K562 (cell line): ENCODE data around the gene SNX3. TPM values are rescaled to one million over a fixed set of nuclear protein-coding genes. Genes with fewer than 3 reads are reported as not detected.

ENCODE experiments used
- ATAC-seq: fragments of 200-7000 bp; cut with Tn5 transposase; 3 replicates; pipeline ENCODE4 v1.9.1; 2020; ENCODE audit warnings: moderate library complexity
- BruUV-seq: library from RNA; stranded (reverse); fragments of 400-500 nt; replicated peaks from 2 replicates; lab custom pipeline; 2021; lab: Mats Ljungman, UMichigan
- CTCF ChIA-PET: fragments of 300-600 bp; formaldehyde crosslinking; extraction: SDS; loops from one replicate; lab custom pipeline; 2021; ENCODE audit warnings: low intra/inter-chr PET ratio; lab: Yijun Ruan, JAX
- POLR2A ChIA-PET: fragments of 300-600, 350-650 bp; sonication (Branson Sonifier 250); formaldehyde crosslinking; extraction: SDS; loops from one replicate; lab custom pipeline; 2021; ENCODE audit warnings: antibody characterized with exemption, inconsistent platforms; lab: Yijun Ruan, JAX
- DNase-seq, 4 experiments: peaks; one replicate each; pipeline versions ENCODE4 v3.0.0 to v3.0.0-alpha.2; 2011 to 2018; ENCODE audit warnings: low spot score in 3 of 4, mixed read lengths in 3 of 4; ENCODE audit errors: extremely low read depth in 1 of 4
- FAIRE-seq: peaks from 2 replicates; lab custom pipeline; 2011; peaks lifted over from hg19 to GRCh38; lab: Jason Lieb, UNC
- H2AFZ ChIP-seq: 2 replicates; pipeline ENCODE4 v1.6.0; 2011; ENCODE audit warnings: low read depth, low read length, control low read depth, inconsistent platforms
- H3K27ac ChIP-seq: fragments of 200-600 bp; 3 replicates; pipeline ENCODE4 v1.8.0; 2011; ENCODE audit warnings: low read depth, mild to moderate bottlenecking, control low read depth, inconsistent platforms, low read length, moderate library complexity, mixed read lengths; ENCODE audit errors: extremely low read depth
- H3K27me3 ChIP-seq, 2 experiments: fragments of 300-600 bp in 1 of 2; 2 replicates in 1 of 2; 3 replicates in 1 of 2; pipeline versions ENCODE4 v1.6.0 to v1.8.0; 2011; ENCODE audit warnings: inconsistent platforms in 2 of 2, low read length in 2 of 2, mild to moderate bottlenecking in 1 of 2, mixed read lengths in 1 of 2, moderate library complexity in 1 of 2; ENCODE audit not compliant: control insufficient read depth in 2 of 2, insufficient read depth in 2 of 2
- H3K36me3 ChIP-seq: fragments of 300-600 bp; 3 replicates; pipeline ENCODE4 v1.8.0; 2011; ENCODE audit warnings: mild to moderate bottlenecking, low read length, inconsistent platforms; ENCODE audit not compliant: control insufficient read depth, insufficient read depth
- H3K4me1 ChIP-seq, 2 experiments: fragments of 200-600 bp in 1 of 2; replicated peaks in 1 of 2; 2 replicates in 1 of 2; 3 replicates in 1 of 2; pipeline versions ENCODE4 v1.5.1 to v1.8.0; 2011; ENCODE audit warnings: inconsistent platforms in 2 of 2, low read length in 2 of 2, mild to moderate bottlenecking in 1 of 2, mixed read lengths in 1 of 2, moderate library complexity in 1 of 2; ENCODE audit not compliant: control insufficient read depth in 2 of 2, insufficient read depth in 2 of 2
- H3K4me2 ChIP-seq: 2 replicates; pipeline ENCODE4 v1.6.1; 2011; ENCODE audit warnings: low read length, control low read depth, inconsistent platforms, mixed read lengths; ENCODE audit not compliant: insufficient read depth
- H3K4me3 ChIP-seq: fragments of 200-600 bp; sonication (generic), shearing (Covaris generic); 2 replicates; pipeline ENCODE4 v1.5.1; 2016; ENCODE audit warnings: control low read depth, inconsistent platforms
- H3K79me2 ChIP-seq: fragments of 200-600 bp; 3 replicates; pipeline ENCODE4 v1.8.0; 2011; ENCODE audit warnings: low read length, inconsistent platforms; ENCODE audit not compliant: control insufficient read depth, insufficient read depth
- H3K9ac ChIP-seq, 2 experiments: 2 replicates each; pipeline versions ENCODE4 v1.6.0 to v1.6.1; 2011; ENCODE audit warnings: low read depth in 2 of 2, low read length in 2 of 2, control low read depth in 1 of 2, inconsistent platforms in 1 of 2, mild to moderate bottlenecking in 1 of 2, mixed read lengths in 1 of 2; ENCODE audit not compliant: insufficient read depth in 1 of 2
- H3K9me1 ChIP-seq: one replicate; pipeline ENCODE4 v1.6.0; 2011; ENCODE audit warnings: inconsistent platforms, mild to moderate bottlenecking, low read length, moderate library complexity; ENCODE audit not compliant: control insufficient read depth, insufficient read depth
- H3K9me3 ChIP-seq: replicated peaks from 2 replicates; pipeline ENCODE4 v1.5.1; 2011; ENCODE audit warnings: low read depth, low read length, inconsistent platforms; ENCODE audit not compliant: control insufficient read depth, insufficient read depth
- H4K20me1 ChIP-seq: replicated peaks from 2 replicates; pipeline ENCODE4 v1.6.1; 2011; ENCODE audit warnings: low read length, inconsistent platforms, mixed read lengths; ENCODE audit not compliant: control insufficient read depth, insufficient read depth
- CBX1 ChIP-seq: sonication (generic); IDR thresholded peaks from 2 replicates; pipeline ENCODE4 v1.6.1; 2016; ENCODE audit warnings: antibody characterized with exemption, low read depth, mild to moderate bottlenecking
- CREM ChIP-seq: IDR thresholded peaks from 2 replicates; pipeline ENCODE4 v1.6.1; 2014; ENCODE audit warnings: antibody characterized with exemption, low read depth
- FOXJ2 ChIP-seq: fragments of 200-800 bp; sonication (Bioruptor generic); IDR thresholded peaks from 2 replicates; pipeline ENCODE4 v1.6.1; 2016; ENCODE audit warnings: missing genetic modification characterization, missing compliant biosample characterization
- FOXK1 ChIP-seq: sonication (generic); formaldehyde crosslinking; IDR thresholded peaks from 2 replicates; pipeline ENCODE4 v1.8.0; 2022; ENCODE audit warnings: missing genetic modification reagents, mild to moderate bottlenecking, borderline replicate concordance
- MYC ChIP-seq, 2 experiments: fragments of 250-450 bp in 1 of 2; sonication (Bioruptor Pico) in 1 of 2; IDR thresholded peaks; 2 replicates each; pipeline versions ENCODE4 v1.5.1 to v1.6.1; 2012 to 2021; ENCODE audit warnings: low read depth in 2 of 2, borderline replicate concordance in 1 of 2, improper control_type of control experiment in 1 of 2, low read length in 1 of 2, mild to moderate bottlenecking in 1 of 2, moderate library complexity in 1 of 2
- NELFE ChIP-seq: IDR thresholded peaks from 2 replicates; pipeline ENCODE4 v1.6.1; 2011; ENCODE audit warnings: mild to moderate bottlenecking; ENCODE audit not compliant: insufficient read depth, insufficient read length
- NR3C1 ChIP-seq: sonication (generic); formaldehyde crosslinking; IDR thresholded peaks from 2 replicates; pipeline ENCODE4 v1.8.1; 2022; ENCODE audit warnings: missing genetic modification reagents
- SLC30A9 ChIP-seq: fragments of 250-450 bp; sonication (Bioruptor Pico); IDR thresholded peaks from 2 replicates; pipeline ENCODE4 v1.8.0; 2022; ENCODE audit warnings: mild to moderate bottlenecking, moderate library complexity
- SMAD4 ChIP-seq: fragments of 250-450 bp; sonication (Bioruptor Pico); conservative IDR thresholded peaks from 2 replicates; pipeline ENCODE4 v1.8.0; 2021; ENCODE audit warnings: inconsistent platforms, mild to moderate bottlenecking, moderate library complexity
- TEAD4 ChIP-seq, 2 experiments: sonication (generic) in 1 of 2; formaldehyde crosslinking in 1 of 2; IDR thresholded peaks; 2 replicates each; pipeline versions ENCODE4 v1.6.1 to v1.8.0; 2012 to 2022; ENCODE audit warnings: borderline replicate concordance in 1 of 2, inconsistent platforms in 1 of 2, low read length in 1 of 2, mild to moderate bottlenecking in 1 of 2, missing genetic modification reagents in 1 of 2
- ZBTB8A ChIP-seq: fragments of 450-650 bp; IDR thresholded peaks from 2 replicates; pipeline ENCODE4 v1.6.1; 2018; ENCODE audit warnings: mild to moderate bottlenecking, moderate library complexity; ENCODE audit not compliant: partially characterized antibody
- ZNF436 ChIP-seq: fragments of 250-450, 450-650 bp; sonication (Bioruptor Pico); formaldehyde crosslinking; IDR thresholded peaks from 2 replicates; pipeline ENCODE4 v1.7.0; 2020; ENCODE audit warnings: mild to moderate bottlenecking
- WGBS: fragments of 100-300 bp; shearing (Covaris generic); methylation state at CpG from one replicate; pipeline ENCODE4 v1.1.6; 2016; ENCODE audit warnings: low coverage, mixed read lengths; ENCODE audit not compliant: insufficient coverage; ENCODE audit errors: missing lambda C conversion rate; 5-methylcytosine and 5-hydroxymethylcytosine counted together
- in situ Hi-C: fragments of 300-500 bp; cut with MboI; formaldehyde crosslinking; loops from 4 replicates; pipeline ENCODE4 v1.15.0; 2018; ENCODE audit warnings: inconsistent platforms, mixed read lengths
- intact Hi-C: fragments of 100-400 bp; cut with micrococcal nuclease; formaldehyde crosslinking; loops from 2 replicates; pipeline ENCODE4 v1.14.2; 2022
- polyA plus RNA-seq, 8 experiments: library from polyadenylated mRNA; depleted of rRNA in 4 of 8; stranded (reverse) in 5 of 8; unstranded in 3 of 8; fragments of >200 nt; fragmentation: Nextera tagmentation in 2 of 8; fragmentation: Illumina TruSeq in 1 of 8; extraction: Ambion mirVana in 2 of 8; extraction: Trizol in 1 of 8; gene quantifications; 2 replicates each; pipeline versions ENCODE4 v1.2.1 to v1.2.3, GENCODE V29; 2011 to 2014; ENCODE audit warnings: inconsistent platforms in 1 of 8, missing spikeins in 1 of 8
- total RNA-seq, 7 experiments: library from RNA; depleted of rRNA in 6 of 7; stranded (reverse); fragments of >200 nt in 6 of 7; fragmentation: Illumina TruSeq in 2 of 7; extraction: Trizol in 2 of 7; gene quantifications; 2 replicates each; pipeline versions ENCODE4 v1.2.1 to v1.2.3, GENCODE V29; 2011 to 2021; ENCODE audit warnings: low replicate concordance in 1 of 7
- TF ChIP-seq, protein P1 (sequence below): fragments of 250-450 bp; sonication (Bioruptor Pico); IDR thresholded peaks from 2 replicates; pipeline ENCODE4 v1.8.0; 2021; ENCODE audit warnings: mild to moderate bottlenecking, moderate library complexity
- TF ChIP-seq, protein P2 (sequence below): fragments of 250-450 bp; sonication (Bioruptor Pico); IDR thresholded peaks from 2 replicates; pipeline ENCODE4 v1.8.0; 2021; ENCODE audit warnings: moderate library complexity, mild to moderate bottlenecking, inconsistent platforms
- TF ChIP-seq, protein P3 (sequence below): sonication (generic); formaldehyde crosslinking; IDR thresholded peaks from 2 replicates; pipeline ENCODE4 v1.8.0; 2022; ENCODE audit warnings: mild to moderate bottlenecking, missing genetic modification reagents
- TF ChIP-seq, protein P4 (sequence below), 2 experiments: fragments of 450-650 bp in 1 of 2; IDR thresholded peaks; 2 replicates each; pipeline ENCODE4 v1.6.1; 2011 to 2017; ENCODE audit warnings: low read depth in 2 of 2, antibody characterized with exemption in 1 of 2, borderline replicate concordance in 1 of 2, low read length in 1 of 2, mild to moderate bottlenecking in 1 of 2, mixed read lengths in 1 of 2; ENCODE audit not compliant: control insufficient read depth in 1 of 2

SNX3 gene
- total and polyA plus RNA-seq, 9 of the 15 experiments (the other 6 are each of a cell fraction or from before 2014, with no cell fraction given) = 48.9 to 410 (median 159) TPM

DNA sequence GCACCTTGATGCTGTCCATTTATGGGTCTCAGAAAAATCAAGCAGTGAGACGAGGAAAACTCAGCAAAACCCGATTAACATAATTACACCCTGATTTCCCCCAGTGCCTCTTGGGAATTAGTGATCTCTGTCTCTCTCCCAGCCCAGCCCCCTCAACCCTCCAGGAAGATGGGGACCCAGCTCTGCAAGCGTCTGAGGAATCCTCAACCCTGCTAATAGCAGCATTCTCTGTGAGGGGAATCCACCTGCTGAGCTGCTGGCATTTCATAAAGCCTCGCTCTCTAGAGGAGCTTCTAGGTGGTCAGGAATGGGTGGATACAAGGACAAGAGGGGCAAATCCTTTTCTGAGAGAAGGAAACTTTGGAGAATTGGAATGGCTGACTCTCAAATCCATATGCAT lies 81.1 kb downstream of the SNX3 start:
- H3K27ac ChIP-seq = no peak overlapping the region
- DNase-seq (no peak), ATAC-seq (no peak), FAIRE-seq (no peak)
- ChIA-PET POLR2A (interaction anchor here (0.8 kb wide), 1 partner anchor 13 kb away, joined by 4 read pairs; no protein-coding TSS in a partner anchor), CTCF (no interaction called here)
- H3K4me3 ChIP-seq = no peak overlapping the region
- no peaks in the 10 kb centered on the region for H3K36me3 ChIP-seq
- H3K4me2 ChIP-seq = no peak overlapping the region
- in situ Hi-C loops = no loop called here
- no peaks in the 10 kb centered on the region for H3K79me2 ChIP-seq
- H3K4me1 ChIP-seq = peaks cover 0 to 20% of the 10 kb centered on the region in 2 experiments; a peak in 3 of 5 replicates
- no peaks in the 10 kb centered on the region for H3K9me3 ChIP-seq
- H3K27me3 ChIP-seq = peaks cover 13 to 40% of the 10 kb centered on the region in 2 experiments; a peak in 4 of 5 replicates
- no peaks in the 10 kb centered on the region for H3K9me1 ChIP-seq
- intact Hi-C loops = loop anchor here (5.0 kb wide), 2 partner anchors 73 to 313 kb away; no protein-coding TSS in a partner anchor
- H2AFZ ChIP-seq = no peak overlapping the region
- BruUV-seq = no TSS peak
- whole genome bisulfite sequencing = 4% methylated on average over 4 of the region's 4 CpGs
- H4K20me1 ChIP-seq = no peaks in the 10 kb centered on the region
- no peak overlapping the region for H3K9ac ChIP-seq
- no peak for TF ChIP-seq SLC30A9 (CRISPR knock-in tag)
- no peak for TF ChIP-seq FOXK1 (CRISPR knock-in tag)
- TF ChIP-seq FOXJ2 (tag) = no peak
- no peak for TF ChIP-seq MYC (IDR thresholded peaks at IDR 0.05; ENCODE audit: low read depth, low read length)
- TF ChIP-seq MYC (CRISPR knock-in tag; IDR thresholded peaks at IDR 0.05; ENCODE audit: borderline replicate concordance, low read depth) = no peak
- no peak for TF ChIP-seq NR3C1 (CRISPR knock-in tag)
- TF ChIP-seq, protein P1, sequence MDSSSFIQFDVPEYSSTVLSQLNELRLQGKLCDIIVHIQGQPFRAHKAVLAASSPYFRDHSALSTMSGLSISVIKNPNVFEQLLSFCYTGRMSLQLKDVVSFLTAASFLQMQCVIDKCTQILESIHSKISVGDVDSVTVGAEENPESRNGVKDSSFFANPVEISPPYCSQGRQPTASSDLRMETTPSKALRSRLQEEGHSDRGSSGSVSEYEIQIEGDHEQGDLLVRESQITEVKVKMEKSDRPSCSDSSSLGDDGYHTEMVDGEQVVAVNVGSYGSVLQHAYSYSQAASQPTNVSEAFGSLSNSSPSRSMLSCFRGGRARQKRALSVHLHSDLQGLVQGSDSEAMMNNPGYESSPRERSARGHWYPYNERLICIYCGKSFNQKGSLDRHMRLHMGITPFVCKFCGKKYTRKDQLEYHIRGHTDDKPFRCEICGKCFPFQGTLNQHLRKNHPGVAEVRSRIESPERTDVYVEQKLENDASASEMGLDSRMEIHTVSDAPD (CRISPR knock-in tag) = no peak
- no peak for TF ChIP-seq NELFE
- no peak for TF ChIP-seq TEAD4 (IDR thresholded peaks at IDR 0.05; ENCODE audit: low read length)
- no peak for TF ChIP-seq TEAD4 (CRISPR knock-in tag; IDR thresholded peaks at IDR 0.05; ENCODE audit: borderline replicate concordance)
- TF ChIP-seq, protein P2, sequence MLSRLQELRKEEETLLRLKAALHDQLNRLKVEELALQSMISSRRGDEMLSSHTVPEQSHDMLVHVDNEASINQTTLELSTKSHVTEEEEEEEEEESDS (CRISPR knock-in tag) = no peak
- TF ChIP-seq, protein P3, sequence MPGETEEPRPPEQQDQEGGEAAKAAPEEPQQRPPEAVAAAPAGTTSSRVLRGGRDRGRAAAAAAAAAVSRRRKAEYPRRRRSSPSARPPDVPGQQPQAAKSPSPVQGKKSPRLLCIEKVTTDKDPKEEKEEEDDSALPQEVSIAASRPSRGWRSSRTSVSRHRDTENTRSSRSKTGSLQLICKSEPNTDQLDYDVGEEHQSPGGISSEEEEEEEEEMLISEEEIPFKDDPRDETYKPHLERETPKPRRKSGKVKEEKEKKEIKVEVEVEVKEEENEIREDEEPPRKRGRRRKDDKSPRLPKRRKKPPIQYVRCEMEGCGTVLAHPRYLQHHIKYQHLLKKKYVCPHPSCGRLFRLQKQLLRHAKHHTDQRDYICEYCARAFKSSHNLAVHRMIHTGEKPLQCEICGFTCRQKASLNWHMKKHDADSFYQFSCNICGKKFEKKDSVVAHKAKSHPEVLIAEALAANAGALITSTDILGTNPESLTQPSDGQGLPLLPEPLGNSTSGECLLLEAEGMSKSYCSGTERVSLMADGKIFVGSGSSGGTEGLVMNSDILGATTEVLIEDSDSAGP = no peak
- TF ChIP-seq CBX1 = no peak
- no peak for TF ChIP-seq SMAD4 (CRISPR knock-in tag)
- TF ChIP-seq, protein P4, sequence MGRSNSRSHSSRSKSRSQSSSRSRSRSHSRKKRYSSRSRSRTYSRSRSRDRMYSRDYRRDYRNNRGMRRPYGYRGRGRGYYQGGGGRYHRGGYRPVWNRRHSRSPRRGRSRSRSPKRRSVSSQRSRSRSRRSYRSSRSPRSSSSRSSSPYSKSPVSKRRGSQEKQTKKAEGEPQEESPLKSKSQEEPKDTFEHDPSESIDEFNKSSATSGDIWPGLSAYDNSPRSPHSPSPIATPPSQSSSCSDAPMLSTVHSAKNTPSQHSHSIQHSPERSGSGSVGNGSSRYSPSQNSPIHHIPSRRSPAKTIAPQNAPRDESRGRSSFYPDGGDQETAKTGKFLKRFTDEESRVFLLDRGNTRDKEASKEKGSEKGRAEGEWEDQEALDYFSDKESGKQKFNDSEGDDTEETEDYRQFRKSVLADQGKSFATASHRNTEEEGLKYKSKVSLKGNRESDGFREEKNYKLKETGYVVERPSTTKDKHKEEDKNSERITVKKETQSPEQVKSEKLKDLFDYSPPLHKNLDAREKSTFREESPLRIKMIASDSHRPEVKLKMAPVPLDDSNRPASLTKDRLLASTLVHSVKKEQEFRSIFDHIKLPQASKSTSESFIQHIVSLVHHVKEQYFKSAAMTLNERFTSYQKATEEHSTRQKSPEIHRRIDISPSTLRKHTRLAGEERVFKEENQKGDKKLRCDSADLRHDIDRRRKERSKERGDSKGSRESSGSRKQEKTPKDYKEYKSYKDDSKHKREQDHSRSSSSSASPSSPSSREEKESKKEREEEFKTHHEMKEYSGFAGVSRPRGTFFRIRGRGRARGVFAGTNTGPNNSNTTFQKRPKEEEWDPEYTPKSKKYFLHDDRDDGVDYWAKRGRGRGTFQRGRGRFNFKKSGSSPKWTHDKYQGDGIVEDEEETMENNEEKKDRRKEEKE (IDR thresholded peaks at IDR 0.05; ENCODE audit: borderline replicate concordance in 1 of 2, control insufficient read depth in 1 of 2, low read depth in 2 of 2, low read length in 1 of 2) = no peak
- TF ChIP-seq ZNF436 = no peak
- TF ChIP-seq ZBTB8A = no peak
- TF ChIP-seq CREM = no peak
